Right kidney (tissue), 1 donor: ENCODE data around the gene BTF3.

Experiments used
- DNase-seq: peaks from one replicate; pipeline ENCODE4 v3.0.0-alpha.2; 2016

The BTF3 gene

GRCh38 chr5:73515232-73515631, 17.0 kb downstream of the BTF3 start:
- no peak for DNase-seq

DNA sequence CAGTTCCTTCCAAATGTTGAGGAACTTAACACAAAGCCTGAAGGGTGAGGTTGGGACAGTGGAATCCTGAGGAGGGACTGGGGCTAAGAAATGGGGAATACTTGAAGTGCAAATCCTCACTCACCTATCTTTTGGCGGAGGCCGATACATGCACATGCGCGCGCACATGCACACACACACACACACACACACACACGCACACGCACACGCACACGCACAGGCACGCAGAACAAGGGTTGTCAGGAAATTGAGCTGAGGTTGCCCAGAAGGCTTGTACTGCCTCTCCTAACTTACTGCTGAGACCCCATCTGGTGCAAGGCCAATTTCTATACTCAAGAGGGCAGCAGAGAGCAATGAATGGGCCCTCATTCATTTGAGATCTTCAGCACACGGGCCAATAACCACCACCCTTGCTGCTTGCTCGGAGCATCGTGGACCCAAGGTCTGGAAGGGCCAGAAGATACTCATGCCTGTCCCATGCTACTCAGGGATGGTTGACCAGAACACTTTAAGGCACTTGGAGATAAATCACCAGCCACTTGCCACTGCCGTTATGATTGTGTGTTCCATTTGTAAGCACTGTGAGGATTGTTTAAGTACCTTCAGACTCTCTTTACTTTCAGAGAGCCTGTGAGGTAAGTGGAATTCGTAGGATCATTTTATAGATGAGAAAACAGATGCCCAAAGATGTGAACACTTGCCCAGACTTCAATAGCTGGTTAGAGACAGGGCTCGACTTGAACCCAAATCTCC, 21.5 kb downstream of the BTF3 start:
- DNase-seq, result peak; percentile 60

- no peak for DNase-seq
These were observed 24.7 kb downstream of the BTF3 start for GRCh38 chr5:73522989-73523388.

DNA sequence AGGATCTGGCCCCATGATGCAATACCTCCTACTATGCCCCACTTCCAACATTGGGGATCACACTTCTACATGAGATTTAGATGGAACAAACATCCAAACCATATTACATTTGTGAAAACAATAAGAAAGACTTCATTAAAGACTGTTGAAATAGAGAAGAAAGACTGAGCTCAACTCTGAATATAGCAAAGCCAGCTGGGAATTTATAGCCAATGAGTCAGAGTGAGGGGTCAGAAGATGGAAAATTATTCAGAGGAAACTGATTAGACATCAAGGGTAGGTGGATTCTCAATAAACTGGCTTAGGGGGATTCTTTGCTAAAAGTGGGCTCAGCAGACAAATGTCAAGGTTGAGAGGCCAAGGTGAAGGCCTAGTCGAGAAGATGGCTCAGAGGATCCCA, 25.6 kb downstream of the BTF3 start:
- no peak for DNase-seq

DNA sequence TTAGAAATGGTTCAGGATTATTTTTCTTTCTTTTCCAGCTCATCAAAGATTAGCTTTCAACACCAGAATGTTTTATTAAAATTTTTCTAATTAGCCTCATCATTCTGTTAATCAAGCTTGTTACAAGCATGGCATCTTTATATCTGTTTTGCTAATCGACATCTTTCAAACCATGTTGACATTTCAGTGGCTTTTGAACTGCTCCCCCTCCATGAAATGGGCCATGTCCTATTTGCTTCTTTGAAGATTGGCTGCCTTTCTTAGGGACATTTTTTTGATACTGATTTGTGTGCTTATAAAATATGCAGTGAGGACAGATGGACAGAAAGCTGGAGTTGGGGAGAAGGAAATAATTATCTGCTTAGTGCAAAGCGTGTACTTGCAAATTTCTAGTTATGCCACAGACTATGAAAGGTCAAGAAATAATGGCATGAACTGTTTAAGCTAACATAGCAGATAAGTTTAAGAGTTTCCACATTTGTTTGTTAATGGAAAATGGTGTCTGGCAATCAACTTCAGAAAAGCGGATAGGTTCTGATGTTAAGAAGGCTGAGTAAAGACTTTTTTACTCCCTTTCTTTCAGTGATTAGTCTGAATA, 27.5 kb downstream of the BTF3 start:
- DNase-seq, result no peak

DNA sequence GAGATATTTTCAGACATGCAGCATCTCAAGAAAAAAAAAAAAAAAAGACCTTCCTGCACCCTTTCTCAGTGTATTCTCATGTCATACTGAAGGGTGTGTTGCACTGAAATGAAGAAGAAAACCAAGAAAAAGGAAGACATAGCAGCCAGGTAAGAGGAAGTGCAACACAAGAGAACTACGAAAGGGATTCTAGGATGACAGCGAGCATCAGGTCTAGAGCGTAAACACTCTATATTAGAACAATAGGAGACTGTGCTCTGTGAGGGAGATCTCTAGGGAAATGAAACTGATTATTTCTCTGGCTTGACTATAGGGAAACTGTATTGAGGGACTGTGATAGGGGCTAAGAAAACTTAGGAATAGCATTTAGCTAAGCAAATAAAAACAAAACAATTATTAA, 30.0 kb downstream of the BTF3 start:
- DNase-seq, result no peak

GRCh38 chr5:73529081-73529480, 30.8 kb downstream of the BTF3 start:
- no peak for DNase-seq

DNA sequence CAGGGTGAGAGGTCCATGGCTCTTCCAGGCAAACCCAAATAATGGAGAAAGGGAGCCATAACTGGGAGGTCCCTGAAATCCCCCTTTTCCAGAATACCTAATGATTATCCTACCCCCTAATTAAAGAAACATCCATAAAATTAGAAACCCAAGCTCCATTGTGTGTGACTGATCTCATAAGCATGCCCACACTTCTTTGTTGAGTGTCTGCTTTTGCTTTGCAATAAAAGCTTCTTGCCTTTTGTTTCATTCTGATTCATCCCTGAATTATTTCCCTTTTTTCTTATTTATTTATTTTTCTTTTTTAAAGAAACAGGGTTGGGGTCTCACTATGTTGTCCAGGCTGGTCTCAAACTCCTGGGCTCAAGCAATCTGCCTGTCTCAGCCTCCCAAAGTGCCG, 33.1 kb downstream of the BTF3 start:
- DNase-seq, result no peak

DNA sequence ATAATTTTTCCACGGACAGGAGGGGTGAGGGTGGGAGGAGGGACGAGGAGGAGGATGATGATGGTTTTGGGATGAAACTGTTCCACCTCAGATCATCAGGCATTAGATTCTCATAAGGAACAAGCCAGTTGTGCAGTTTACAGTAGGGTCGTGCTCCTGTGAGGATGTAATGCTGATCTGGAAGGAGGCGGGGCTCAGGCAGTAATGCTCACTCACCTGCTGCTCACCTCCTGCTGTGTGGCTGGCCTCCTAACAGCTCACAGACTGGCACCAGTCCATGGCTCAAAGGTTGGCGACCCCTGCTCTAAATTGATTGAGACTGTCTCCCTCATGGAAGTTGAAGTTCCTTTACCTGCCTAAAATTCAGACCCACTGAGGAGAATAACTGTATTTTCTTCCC, 34.0 kb downstream of the BTF3 start:
- no peak for DNase-seq

DNA sequence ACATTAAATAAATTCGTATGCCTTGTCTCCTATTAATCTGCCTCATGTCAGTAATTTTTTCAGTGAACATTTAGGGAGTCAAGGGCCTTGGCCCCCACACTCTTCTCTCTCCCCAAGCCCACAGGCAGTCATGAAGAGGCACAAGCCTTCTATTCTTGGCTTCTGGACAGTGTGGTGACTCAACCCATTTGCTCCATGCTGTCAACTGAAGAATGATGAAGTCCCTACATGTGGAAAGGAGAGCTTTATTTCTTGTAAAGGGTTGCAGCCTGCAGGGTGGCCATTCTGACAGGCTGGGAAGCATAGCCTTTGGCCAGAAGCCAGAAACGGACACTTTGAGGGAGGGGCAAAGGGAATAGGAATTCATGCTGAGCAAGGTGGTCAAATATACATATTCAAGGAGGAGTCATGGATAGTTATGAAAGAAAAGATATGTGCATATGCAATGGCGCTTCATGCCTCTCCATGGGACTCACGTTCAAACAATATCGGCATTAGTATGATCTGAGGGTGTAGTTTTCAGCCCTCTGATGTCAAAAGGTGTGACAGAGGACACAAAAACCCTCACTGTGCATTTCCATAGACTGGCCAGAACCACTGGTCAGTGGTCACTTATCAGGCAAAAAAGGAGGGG, 35.9 kb downstream of the BTF3 start:
- DNase-seq, result no peak

GRCh38 chr5:73534971-73535370, 36.7 kb downstream of the BTF3 start:
- DNase-seq, result no peak

DNA sequence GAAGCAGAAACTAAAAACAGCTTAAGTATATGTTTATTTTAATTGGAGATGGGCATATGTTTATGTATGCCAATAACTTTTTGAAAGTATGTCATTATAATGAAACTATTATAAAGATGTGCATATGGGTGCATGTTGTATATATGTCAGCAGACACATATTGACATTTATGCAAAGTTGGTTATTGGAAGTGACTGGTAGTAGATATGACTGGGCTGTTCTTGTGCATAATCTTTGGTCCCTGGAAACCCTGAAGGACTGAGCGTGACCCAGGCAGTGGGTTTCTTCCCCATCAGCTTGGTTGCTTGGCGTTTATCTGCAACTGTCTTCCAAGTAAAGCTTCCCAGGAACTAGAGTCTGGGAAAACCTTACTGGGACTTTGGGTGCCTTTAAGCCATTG, 41.5 kb downstream of the BTF3 start:
- no peak for DNase-seq

DNA sequence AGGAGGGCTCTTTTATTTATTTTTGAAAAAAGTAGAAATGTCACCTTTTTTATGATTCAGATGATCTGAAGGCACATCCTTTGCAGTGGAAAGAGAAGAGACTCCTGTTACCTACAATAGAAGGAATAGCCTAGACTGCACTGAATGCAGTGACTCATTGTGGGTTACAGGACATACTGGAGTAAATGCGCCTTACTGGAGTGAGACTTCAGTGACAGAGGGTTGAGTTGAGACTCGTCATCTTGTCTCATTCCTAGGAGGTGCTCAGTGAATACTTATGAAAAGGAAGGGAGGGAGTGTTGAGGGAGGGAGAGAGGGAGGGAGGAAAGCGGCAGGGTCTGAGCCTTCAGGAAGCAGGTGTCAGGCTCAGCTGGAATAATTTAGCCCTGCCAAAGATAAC, 42.0 kb downstream of the BTF3 start:
- no peak for DNase-seq

DNA sequence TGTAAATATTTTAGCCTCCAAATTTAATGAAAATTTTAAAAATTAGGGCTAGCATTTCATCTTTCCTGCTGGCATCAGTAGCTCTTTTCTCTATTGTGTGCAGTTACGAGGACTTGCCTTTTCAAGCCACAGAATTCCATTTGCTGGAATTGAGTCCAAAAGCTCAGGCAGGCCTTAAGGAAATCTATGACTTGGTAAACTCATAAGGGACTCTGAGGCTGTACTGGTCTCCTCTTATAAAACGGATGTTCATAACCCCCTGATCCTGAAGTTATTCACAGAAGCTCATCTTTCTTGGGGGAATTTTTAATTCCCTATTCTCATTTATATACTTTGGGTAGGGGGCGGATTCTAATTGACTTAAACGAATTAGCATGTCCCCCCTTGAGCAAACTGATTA, 43.8 kb downstream of the BTF3 start:
- no peak for DNase-seq

DNA sequence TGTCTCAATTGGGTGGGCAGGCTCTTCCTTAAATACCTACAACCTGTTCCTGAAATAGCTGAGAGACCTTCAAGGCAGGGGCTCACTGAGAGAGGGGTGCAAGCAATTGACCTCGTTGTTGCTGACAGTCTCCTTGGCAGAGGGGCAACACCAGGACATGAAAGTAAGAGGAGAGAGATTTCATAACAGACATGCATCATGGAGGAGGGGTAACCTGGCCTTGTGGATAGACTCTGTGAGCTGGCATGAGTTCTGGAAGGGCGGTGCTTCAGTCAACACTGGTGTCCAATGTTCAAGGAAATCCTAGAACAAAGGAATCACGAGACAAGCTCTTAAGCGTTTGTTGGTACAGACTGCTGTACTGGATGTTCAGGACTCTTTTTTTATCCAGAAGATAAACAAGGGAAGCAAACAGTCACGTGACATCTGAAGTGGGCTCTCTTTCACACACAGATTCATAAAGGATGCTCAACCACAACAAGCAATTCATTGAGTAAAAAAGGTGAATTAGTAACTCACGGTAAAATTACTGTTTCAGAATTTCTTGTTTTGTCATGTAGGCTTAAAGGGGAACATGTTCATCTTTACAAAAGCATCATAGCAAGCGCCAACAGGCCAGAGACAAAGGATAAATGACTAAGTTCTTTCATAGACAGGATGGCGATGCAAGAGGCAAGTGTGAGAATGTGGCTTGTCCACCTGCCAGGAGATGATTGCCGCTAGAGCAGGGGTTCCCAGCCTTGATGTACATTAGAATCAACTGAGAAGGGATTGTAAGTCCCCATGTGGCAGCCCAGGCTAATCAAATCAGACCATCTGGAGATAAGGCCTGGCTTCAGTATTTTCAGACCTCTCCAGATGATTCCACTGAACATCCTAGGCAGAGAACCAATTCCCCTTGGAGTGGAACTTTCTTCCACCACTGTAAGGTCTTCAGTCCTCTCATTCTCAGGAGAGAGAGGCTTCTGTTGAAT, 46.5 kb downstream of the BTF3 start:
- no peak for DNase-seq

DNA sequence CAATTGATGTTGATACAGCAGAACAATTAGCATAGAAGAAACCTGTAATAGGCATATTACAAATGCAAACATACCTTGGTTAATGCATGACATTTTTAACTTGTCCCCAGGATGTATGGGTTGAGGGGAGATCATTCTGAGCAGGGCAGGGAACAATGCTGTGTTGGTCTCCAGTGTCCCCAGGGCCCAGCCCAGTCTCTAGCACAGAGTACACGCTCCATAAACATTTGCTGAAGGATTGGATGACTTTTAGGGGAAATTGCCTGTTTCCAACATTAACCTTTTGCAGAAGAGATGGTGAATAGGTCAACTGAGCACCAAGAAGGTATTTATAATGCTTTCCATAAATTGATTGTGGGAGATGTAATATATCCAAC, 47.1 kb downstream of the BTF3 start:
- DNase-seq, result no peak

DNA sequence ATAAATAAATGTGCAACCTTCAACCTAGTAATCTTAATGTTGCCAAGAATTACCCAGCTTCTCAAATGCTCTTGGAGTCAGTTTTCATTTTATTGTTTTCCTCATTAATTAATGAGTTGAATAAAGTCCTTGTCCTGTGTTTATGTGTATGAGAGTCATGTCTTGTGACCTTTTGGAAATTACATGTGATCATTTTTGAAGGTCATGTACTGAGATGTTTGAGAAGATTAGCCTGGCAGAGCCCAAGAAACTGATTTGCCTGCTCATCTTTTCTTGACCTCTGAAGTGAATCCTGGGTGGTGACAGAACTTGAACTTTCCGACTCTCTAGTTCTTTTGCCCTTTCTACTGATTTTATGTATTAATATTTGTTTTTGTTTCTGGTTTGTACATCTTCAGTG, 51.8 kb downstream of the BTF3 start:
- no peak for DNase-seq

- DNase-seq, result no peak
These were observed 54.4 kb downstream of the BTF3 start for GRCh38 chr5:73552642-73553041.
